Mesenchymal stem cell (in vitro differentiated cells and primary cell): ENCODE measurements around the gene RNF40.

Experiments
- DNase-seq: peaks from one replicate; pipeline ENCODE4 v3.0.0-alpha.2; 2013
- H2AFZ ChIP-seq: one replicate; pipeline ENCODE4 v1.6.1; 2013; ENCODE audit warnings: low read depth, mild to moderate bottlenecking, control low read depth, inconsistent platforms, low read length, moderate library complexity
- H2AK5ac ChIP-seq: 2 replicates; pipeline ENCODE4 v1.6.1; 2013; ENCODE audit warnings: low read length, moderate library complexity, mild to moderate bottlenecking, inconsistent platforms; ENCODE audit not compliant: severe bottlenecking
- H2BK120ac ChIP-seq: one replicate; pipeline ENCODE4 v1.6.1; 2013; ENCODE audit warnings: low read depth, mild to moderate bottlenecking, inconsistent platforms, low read length, moderate library complexity
- H2BK12ac ChIP-seq, 2 experiments: one replicate each; pipeline ENCODE4 v1.6.1; 2013; ENCODE audit warnings: inconsistent platforms in 2 of 2, low read length in 2 of 2, mild to moderate bottlenecking in 2 of 2, moderate library complexity in 2 of 2, control low read depth in 1 of 2
- H2BK15ac ChIP-seq: one replicate; pipeline ENCODE4 v1.6.1; 2013; ENCODE audit warnings: mild to moderate bottlenecking, low read depth, inconsistent platforms; ENCODE audit not compliant: poor library complexity, severe bottlenecking
- H2BK5ac ChIP-seq: 2 replicates; pipeline ENCODE4 v1.6.1; 2013; ENCODE audit warnings: low read depth, mild to moderate bottlenecking, low read length, control low read depth, inconsistent platforms; ENCODE audit not compliant: poor library complexity, severe bottlenecking
- H3K14ac ChIP-seq, 2 experiments: one replicate each; pipeline ENCODE4 v1.6.1; 2013; ENCODE audit warnings: inconsistent platforms in 2 of 2, low read length in 2 of 2, control low read depth in 1 of 2, mild to moderate bottlenecking in 1 of 2, moderate library complexity in 1 of 2
- H3K18ac ChIP-seq, 2 experiments: one replicate each; pipeline ENCODE4 v1.6.1; 2013; ENCODE audit warnings: inconsistent platforms in 2 of 2, low read length in 2 of 2, control low read depth in 1 of 2, low read depth in 1 of 2, mild to moderate bottlenecking in 1 of 2
- H3K23ac ChIP-seq, 2 experiments: one replicate each; pipeline ENCODE4 v1.6.1; 2013; ENCODE audit warnings: inconsistent platforms in 2 of 2, low read length in 2 of 2, mild to moderate bottlenecking in 2 of 2, moderate library complexity in 2 of 2, control low read depth in 1 of 2
- H3K27ac ChIP-seq: 2 replicates; pipeline ENCODE4 v1.5.1; 2013; ENCODE audit warnings: mild to moderate bottlenecking, moderate library complexity, low read length, control low read depth, inconsistent platforms; ENCODE audit not compliant: poor library complexity, severe bottlenecking
- H3K27me3 ChIP-seq, 2 experiments: 2 replicates each; pipeline versions ENCODE4 v1.6.1 to v1.7.0; 2013; ENCODE audit warnings: low read length in 2 of 2, mild to moderate bottlenecking in 2 of 2, moderate library complexity in 2 of 2, control low read depth in 1 of 2, inconsistent platforms in 1 of 2; ENCODE audit not compliant: control insufficient read depth in 1 of 2, insufficient read depth in 1 of 2
- H3K36me3 ChIP-seq, 2 experiments: 2 replicates each; pipeline versions ENCODE4 v1.6.1 to v1.7.0; 2013; ENCODE audit warnings: low read length in 2 of 2, control low read depth in 1 of 2, inconsistent platforms in 1 of 2, low read depth in 1 of 2, mild to moderate bottlenecking in 1 of 2; ENCODE audit not compliant: insufficient read depth in 2 of 2, control insufficient read depth in 1 of 2
- H3K4ac ChIP-seq, 2 experiments: one replicate each; pipeline ENCODE4 v1.6.1; 2013; ENCODE audit warnings: inconsistent platforms in 2 of 2, low read length in 2 of 2, mild to moderate bottlenecking in 2 of 2, moderate library complexity in 2 of 2, control low read depth in 1 of 2, low read depth in 1 of 2
- H3K4me1 ChIP-seq: 2 replicates; pipeline ENCODE4 v1.6.1; 2013; ENCODE audit warnings: low read depth, low read length, control low read depth; ENCODE audit not compliant: control insufficient read depth, insufficient read depth
- H3K4me2 ChIP-seq: 2 replicates; pipeline ENCODE4 v1.6.1; 2013; ENCODE audit warnings: low read length, mild to moderate bottlenecking, inconsistent platforms; ENCODE audit not compliant: poor library complexity, severe bottlenecking
- H3K4me3 ChIP-seq, 2 experiments: 2 replicates each; pipeline versions ENCODE4 v1.5.1 to v1.7.0; 2013; ENCODE audit warnings: low read length in 2 of 2, mild to moderate bottlenecking in 2 of 2, control low read depth in 1 of 2, low read depth in 1 of 2; ENCODE audit not compliant: insufficient read depth in 1 of 2
- H3K79me1 ChIP-seq: replicated peaks from 2 replicates; pipeline ENCODE4 v1.6.1; 2013; ENCODE audit warnings: mild to moderate bottlenecking, control low read depth, low read length, inconsistent platforms; ENCODE audit not compliant: poor library complexity, severe bottlenecking
- H3K9ac ChIP-seq: 2 replicates; pipeline ENCODE4 v1.7.0; 2013; ENCODE audit warnings: mild to moderate bottlenecking, low read length, moderate library complexity
- H3K9me3 ChIP-seq: 2 replicates; pipeline ENCODE4 v1.7.0; 2013; ENCODE audit warnings: mild to moderate bottlenecking, low read length; ENCODE audit not compliant: control insufficient read depth
- H4K8ac ChIP-seq: one replicate; pipeline ENCODE4 v1.6.1; 2013; ENCODE audit warnings: inconsistent platforms, mild to moderate bottlenecking, low read length, moderate library complexity
- H4K91ac ChIP-seq: one replicate; pipeline ENCODE4 v1.6.1; 2013; ENCODE audit warnings: mild to moderate bottlenecking, low read length, inconsistent platforms
- WGBS: methylation state at CpG from one replicate; pipeline ENCODE4 v1.1.7; 2013; ENCODE audit warnings: mixed read lengths; 5-methylcytosine and 5-hydroxymethylcytosine counted together

The RNF40 gene

GRCh38 chr16:30766933-30767284, 4.8 kb downstream of the RNF40 start:
- peaks cover 78 to 89% of the 10 kb centered on the region in 2 experiments for H3K36me3 ChIP-seq
- no peaks in the 10 kb centered on the region for H3K27me3 ChIP-seq
- 91% methylated on average over 4 of the region's 4 CpGs for WGBS

GRCh38 chr16:30767767-30768465, 5.8 kb downstream of the RNF40 start:
- H3K18ac ChIP-seq = no peak overlapping the region
- no peak overlapping the region for H2BK5ac ChIP-seq
- DNase-seq = no peak
- H3K36me3 ChIP-seq = peaks cover 88 to 99% of the 10 kb centered on the region in 2 experiments
- no peak overlapping the region for H2AK5ac ChIP-seq
- 98% methylated on average over 18 of the region's 18 CpGs for WGBS
- H3K9ac ChIP-seq = no peak overlapping the region
- H3K27me3 ChIP-seq = no peaks in the 10 kb centered on the region
- H2BK15ac ChIP-seq = no peak overlapping the region
- no peaks in the 10 kb centered on the region for H3K9me3 ChIP-seq
- no peak overlapping the region for H3K4me3 ChIP-seq
- no peak overlapping the region for H3K4ac ChIP-seq
- no peak overlapping the region for H3K4me2 ChIP-seq
- H2BK12ac ChIP-seq = no peak overlapping the region
- no peak overlapping the region for H4K8ac ChIP-seq
- peaks cover 53% of the 10 kb centered on the region for H3K79me1 ChIP-seq
- peaks cover 8% of the 10 kb centered on the region for H3K4me1 ChIP-seq
- no peak overlapping the region for H2AFZ ChIP-seq
- no peak overlapping the region for H4K91ac ChIP-seq
- no peak overlapping the region for H3K14ac ChIP-seq
- H2BK120ac ChIP-seq = no peak overlapping the region
- H3K23ac ChIP-seq = no peak overlapping the region
- no peak overlapping the region for H3K27ac ChIP-seq

More at GRCh38 chr16:30766933-30767284, 4.8 kb downstream of the RNF40 start:
- Histone ChIP-seq H4K91ac (no peak overlapping the region), H3K18ac (no peak overlapping the region), H3K9ac (no peak overlapping the region), H3K4me3 (no peak overlapping the region), H4K8ac (no peak overlapping the region), H3K27ac (no peak overlapping the region), H2BK15ac (no peak overlapping the region), H2BK12ac (no peak overlapping the region), H3K23ac (no peak overlapping the region), H3K14ac (no peak overlapping the region), H3K9me3 (no peaks in the 10 kb centered on the region), H3K4ac (no peak overlapping the region), H3K4me1 (peaks cover 10% of the 10 kb centered on the region), H2AK5ac (no peak overlapping the region), H2AFZ (no peak overlapping the region), H2BK5ac (no peak overlapping the region), H3K79me1 (peaks cover 53% of the 10 kb centered on the region), H3K4me2 (no peak overlapping the region), H2BK120ac (no peak overlapping the region)
- no peak for DNase-seq

GRCh38 chr16:30768583-30769181, 6.6 kb downstream of the RNF40 start:
- H3K27me3 ChIP-seq = no peaks in the 10 kb centered on the region
- H2BK15ac ChIP-seq = no peak overlapping the region
- H3K9me3 ChIP-seq = no peaks in the 10 kb centered on the region
- no peak overlapping the region for H3K4ac ChIP-seq
- H3K23ac ChIP-seq = no peak overlapping the region
- no peak overlapping the region for H3K18ac ChIP-seq
- H2AFZ ChIP-seq = no peak overlapping the region
- no peak for DNase-seq
- H4K91ac ChIP-seq = peak overlapping the region; percentile 16
- H2BK120ac ChIP-seq = no peak overlapping the region
- H3K36me3 ChIP-seq = peaks cover 91 to 100% of the 10 kb centered on the region in 2 experiments
- H3K14ac ChIP-seq = no peak overlapping the region
- peaks cover 3% of the 10 kb centered on the region for H3K4me1 ChIP-seq
- H4K8ac ChIP-seq = no peak overlapping the region
- H3K79me1 ChIP-seq = peaks cover 51% of the 10 kb centered on the region
- H2BK12ac ChIP-seq = no peak overlapping the region
- H3K27ac ChIP-seq = no peak overlapping the region
- no peak overlapping the region for H3K4me3 ChIP-seq
- WGBS = 97% methylated on average over 23 of the region's 23 CpGs
- no peak overlapping the region for H3K4me2 ChIP-seq
- H3K9ac ChIP-seq = no peak overlapping the region
- H2AK5ac ChIP-seq = no peak overlapping the region
- H2BK5ac ChIP-seq = no peak overlapping the region

- no peak overlapping the region for H3K4ac ChIP-seq
- H2BK120ac ChIP-seq = no peak overlapping the region
- no peak overlapping the region for H4K8ac ChIP-seq
- peaks cover 93 to 100% of the 10 kb centered on the region in 2 experiments for H3K36me3 ChIP-seq
- H3K9me3 ChIP-seq = no peaks in the 10 kb centered on the region
- no peaks in the 10 kb centered on the region for H3K27me3 ChIP-seq
- no peak overlapping the region for H2BK12ac ChIP-seq
- H4K91ac ChIP-seq = no peak overlapping the region
- H2AFZ ChIP-seq = no peak overlapping the region
- peaks cover 44% of the 10 kb centered on the region for H3K79me1 ChIP-seq
- no peak overlapping the region for H3K14ac ChIP-seq
- H3K4me3 ChIP-seq = no peak overlapping the region
- H2AK5ac ChIP-seq = no peak overlapping the region
- no peak overlapping the region for H3K9ac ChIP-seq
- no peak for DNase-seq
- no peak overlapping the region for H3K4me2 ChIP-seq
- peaks cover 1% of the 10 kb centered on the region for H3K4me1 ChIP-seq
- 95% methylated on average over 15 of the region's 17 CpGs for WGBS
- H3K18ac ChIP-seq = no peak overlapping the region
- no peak overlapping the region for H2BK15ac ChIP-seq
- H2BK5ac ChIP-seq = no peak overlapping the region
- H3K23ac ChIP-seq = no peak overlapping the region
- H3K27ac ChIP-seq = no peak overlapping the region
These were observed 7.4 kb downstream of the RNF40 start for GRCh38 chr16:30769379-30770089.
